GM10248 (cell line): ENCODE measurements around the gene HPSE.

ENCODE experiments used
- CTCF ChIA-PET: fragments of 300-600 bp; sonication (Branson Sonifier 250); formaldehyde crosslinking; extraction: SDS; loops from one replicate; lab custom pipeline; 2021; ENCODE audit warnings: antibody characterized with exemption; lab: Yijun Ruan, JAX
- POLR2A ChIA-PET: fragments of 350-650 bp; sonication (Branson Sonifier 250); formaldehyde crosslinking; extraction: SDS; loops from one replicate; lab custom pipeline; 2020; ENCODE audit warnings: antibody characterized with exemption; lab: Yijun Ruan, JAX
- DNase-seq: peaks from one replicate; pipeline ENCODE4 v3.0.0; 2012; ENCODE audit errors: extremely low spot score
- CTCF ChIP-seq: IDR thresholded peaks from 2 replicates; pipeline ENCODE4 v1.5.1; 2012; ENCODE audit warnings: mild to moderate bottlenecking, low read depth; ENCODE audit errors: extremely low read depth, missing control alignments, control extremely low read depth

HPSE gene

GRCh38 chr4:83267121-83267829 lies 67.4 kb downstream of the HPSE start:
- DNase-seq = no peak
- TF ChIP-seq CTCF = no peak
- POLR2A ChIA-PET = no interaction called here
- CTCF ChIA-PET = interaction anchor here (1.4 to 5.0 kb wide), 3 partner anchors 14 to 16 kb away, joined by 3 to 24 read pairs (median 18); no protein-coding TSS in a partner anchor

DNA sequence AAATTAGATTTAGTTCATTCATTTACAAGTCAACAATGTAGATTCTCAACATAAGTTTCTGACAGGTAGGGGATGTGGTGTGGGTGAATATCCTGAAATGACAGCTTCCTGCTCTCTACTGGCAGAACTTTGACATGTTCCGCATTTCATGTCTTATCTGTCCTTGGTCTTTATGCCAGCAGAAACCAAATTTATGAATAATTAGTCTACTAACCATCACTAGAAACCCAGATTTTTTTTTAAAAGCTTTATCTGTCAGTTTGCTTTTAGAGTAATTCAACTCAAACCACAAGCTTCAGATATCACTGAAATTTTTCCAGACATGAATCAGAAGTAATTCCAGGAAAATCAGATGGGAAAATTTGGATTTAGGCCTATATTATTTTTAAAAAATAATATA lies 68.0 kb downstream of the HPSE start:
- POLR2A ChIA-PET = interaction anchor here (0.5 kb wide), 1 partner anchor 838 kb away, joined by 4 read pairs; no protein-coding TSS in a partner anchor

DNA sequence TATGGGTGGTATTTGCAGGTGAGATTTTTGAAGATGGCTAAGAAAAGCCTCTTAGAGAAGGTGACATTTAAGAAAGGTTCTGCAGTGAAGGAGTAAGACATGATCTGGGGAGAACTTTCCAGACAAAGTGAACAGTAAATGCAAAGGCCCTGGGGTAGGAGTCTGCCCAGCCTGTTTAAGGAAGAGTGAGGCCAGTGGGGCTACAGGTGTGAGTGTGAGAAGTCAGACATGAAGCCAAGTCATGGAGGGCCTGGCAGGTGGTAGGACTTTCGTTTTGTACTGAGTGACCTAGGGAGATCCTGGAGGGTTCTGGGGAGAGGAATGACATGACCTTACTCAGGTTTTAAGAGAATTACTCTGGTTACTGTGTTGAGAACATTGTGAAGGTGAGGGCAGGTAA lies 71.5 kb downstream of the HPSE start:
- no peak for TF ChIP-seq CTCF
- POLR2A ChIA-PET = no interaction called here
- CTCF ChIA-PET = interaction anchor here (4.3 kb wide), 1 partner anchor 18 kb away, joined by 35 read pairs; no protein-coding TSS in a partner anchor
- no peak for DNase-seq

More for the DNA sequence above, 68.0 kb downstream of the HPSE start:
- TF ChIP-seq CTCF = no peak
- CTCF ChIA-PET = interaction anchor here (1.4 to 5.0 kb wide), 4 partner anchors 14 to 192 kb away, joined by 3 to 24 read pairs (median 10); no protein-coding TSS in a partner anchor
- DNase-seq = no peak

DNA sequence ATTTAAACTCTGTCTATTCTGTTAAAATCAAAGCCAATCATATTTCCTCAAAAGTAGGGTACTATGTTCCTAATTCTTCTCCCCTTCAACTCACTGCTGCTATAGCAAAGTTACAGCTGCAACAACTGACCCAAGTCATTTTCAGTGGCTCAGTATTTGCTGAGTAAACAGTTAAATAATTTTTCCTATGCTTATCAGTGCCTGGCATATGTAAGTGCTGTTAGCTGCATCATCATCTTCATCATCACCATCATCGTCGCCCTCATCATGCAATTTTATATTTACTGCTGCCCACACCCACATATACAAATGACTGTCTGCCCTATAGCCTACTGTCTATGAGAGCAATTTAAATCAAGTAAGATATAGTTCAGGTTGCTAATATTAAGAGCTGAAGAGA lies 72.0 kb downstream of the HPSE start:
- no peak for TF ChIP-seq CTCF
- CTCF ChIA-PET = interaction anchor here (1.5 to 4.3 kb wide), 3 partner anchors 8 to 188 kb away, joined by 7 to 35 read pairs (median 26); no protein-coding TSS in a partner anchor
- POLR2A ChIA-PET = no interaction called here
- DNase-seq = no peak

GRCh38 chr4:83261307-83261706 lies 73.3 kb downstream of the HPSE start:
- no peak for TF ChIP-seq CTCF
- ChIA-PET CTCF (interaction anchor here (0.8 to 4.3 kb wide), 13 partner anchors 10 to 799 kb away, joined by 3 to 35 read pairs (median 5); partner anchors contain the start of gene COQ2), POLR2A (no interaction called here)
- DNase-seq = no peak

DNA sequence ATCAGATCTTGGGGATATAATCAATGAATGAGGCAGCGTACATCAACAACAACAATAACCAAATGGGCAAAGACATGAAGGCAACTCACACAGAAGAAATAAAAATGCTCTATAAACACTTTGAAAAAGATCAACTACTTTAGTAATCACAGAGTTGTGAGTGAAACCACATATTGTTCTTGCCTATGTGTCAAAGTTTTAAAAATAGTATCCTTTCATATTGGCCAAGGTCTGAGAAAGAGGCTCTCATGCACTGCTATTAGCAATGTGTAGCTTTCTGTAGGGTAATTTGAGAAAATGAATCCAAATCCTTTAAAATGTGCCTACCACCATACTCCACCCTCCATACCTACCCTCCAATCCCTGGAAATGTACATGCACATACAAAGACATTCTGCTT lies 75.1 kb downstream of the HPSE start:
- ChIA-PET CTCF (interaction anchor here (0.9 to 4.3 kb wide), 8 partner anchors 9 to 224 kb away, joined by 3 to 35 read pairs (median 9); partner anchors contain the start of gene COPS4), POLR2A (no interaction called here)
- DNase-seq = no peak
- no peak for TF ChIP-seq CTCF
